GM19467 (cell line): ENCODE measurements around the gene USP16.

Source experiments
- ATAC-seq: cut with Tn5 transposase; IDR thresholded peaks from one replicate; pipeline ENCODE4 v1.9.1; 2021; ENCODE audit warnings: mild to moderate bottlenecking, moderate library complexity; ENCODE audit not compliant: unreplicated experiment

The USP16 gene

GRCh38 chr21:29080454-29080941, 56.0 kb downstream of the USP16 start:
- no peak for ATAC-seq

GRCh38 chr21:29082046-29082815, 57.8 kb downstream of the USP16 start:
- ATAC-seq: no peak

- no peak for ATAC-seq
Observed at GRCh38 chr21:29083306-29083705, 58.8 kb downstream of the USP16 start.

GRCh38 chr21:29084372-29084771, 59.9 kb downstream of the USP16 start:
- no peak for ATAC-seq

GRCh38 chr21:29085106-29085752, 60.8 kb downstream of the USP16 start:
- no peak for ATAC-seq

GRCh38 chr21:29091033-29091432, 66.6 kb downstream of the USP16 start:
- ATAC-seq: no peak

- no peak for ATAC-seq
Observed at GRCh38 chr21:29092102-29092959, 67.9 kb downstream of the USP16 start.

GRCh38 chr21:29096218-29097015, 71.9 kb downstream of the USP16 start:
- ATAC-seq: no peak

- ATAC-seq: no peak
Observed at GRCh38 chr21:29098156-29098555, 73.7 kb downstream of the USP16 start.

GRCh38 chr21:29102791-29103257, 78.4 kb downstream of the USP16 start:
- no peak for ATAC-seq
